Ishikawa (cell line): ENCODE data around the gene VEPH1.

Experiments used
- EGR1 ChIP-seq: IDR thresholded peaks from 2 replicates; pipeline ENCODE4 v1.6.1; 2012
- FOXM1 ChIP-seq: IDR thresholded peaks from 2 replicates; pipeline ENCODE4 v1.6.1; 2012; ENCODE audit warnings: low read depth, borderline replicate concordance
- NFIC ChIP-seq: IDR thresholded peaks from 2 replicates; pipeline ENCODE4 v1.6.1; 2012
- RAD21 ChIP-seq: IDR thresholded peaks from 2 replicates; pipeline ENCODE4 v1.6.1; 2012; ENCODE audit warnings: low read depth
- REST ChIP-seq: IDR thresholded peaks from 2 replicates; pipeline ENCODE4 v1.6.1; 2012; ENCODE audit warnings: low read depth, mild to moderate bottlenecking
- ZBTB7A ChIP-seq: IDR thresholded peaks from 2 replicates; pipeline ENCODE4 v1.6.1; 2012; ENCODE audit warnings: low read depth

GRCh38 chr3:157487339-157487738 is 15.9 kb downstream of the VEPH1 start:
- TF ChIP-seq NFIC (no peak), FOXM1 (no peak), REST (no peak), RAD21 (no peak), EGR1 (no peak), ZBTB7A (no peak)
